DOHH2 (cell line): ENCODE data around the gene SIK3.
A peak's percentile ranks its signal among the peaks of the same experiment; 100 is the strongest.

Source experiments
- H3F3A ChIP-seq: fragments of 200-600 bp; sonication (generic), shearing (Covaris generic); 2 replicates; pipeline ENCODE4 v1.6.0; 2016; ENCODE audit warnings: antibody characterized with exemption, mild to moderate bottlenecking; ENCODE audit not compliant: control insufficient read depth, insufficient read depth
- H3K27ac ChIP-seq: fragments of 200-600 bp; sonication (generic); 2 replicates; pipeline ENCODE4 v1.5.1; 2014; ENCODE audit warnings: low read depth, mild to moderate bottlenecking, low read length, moderate library complexity
- H3K27me3 ChIP-seq: fragments of 200-600 bp; sonication (generic); 2 replicates; pipeline ENCODE4 v1.6.1; 2014; ENCODE audit warnings: mild to moderate bottlenecking, low read length, mixed read lengths; ENCODE audit not compliant: control insufficient read depth
- H3K36me3 ChIP-seq: fragments of 200-600 bp; sonication (generic); 2 replicates; pipeline ENCODE4 v1.6.1; 2014; ENCODE audit warnings: mild to moderate bottlenecking, low read length, moderate library complexity, mixed read lengths; ENCODE audit not compliant: control insufficient read depth
- H3K4me1 ChIP-seq: fragments of 200-600 bp; sonication (generic); 2 replicates; pipeline ENCODE4 v1.6.1; 2014; ENCODE audit warnings: mild to moderate bottlenecking, low read length, mixed read lengths; ENCODE audit not compliant: control insufficient read depth
- H3K4me2 ChIP-seq: fragments of 200-600 bp; sonication (generic); 2 replicates; pipeline ENCODE4 v1.6.0; 2014; ENCODE audit warnings: mild to moderate bottlenecking, low read length, moderate library complexity
- H3K4me3 ChIP-seq: fragments of 200-600 bp; sonication (generic); 2 replicates; pipeline ENCODE4 v1.5.1; 2014; ENCODE audit warnings: mild to moderate bottlenecking, low read length, mixed read lengths
- H3K79me2 ChIP-seq: fragments of 200-600 bp; sonication (generic); 2 replicates; pipeline ENCODE4 v1.6.1; 2014; ENCODE audit warnings: mild to moderate bottlenecking, low read length, mixed read lengths; ENCODE audit not compliant: control insufficient read depth
- H3K9me2 ChIP-seq: fragments of 200-600 bp; sonication (generic); replicated peaks from 2 replicates; pipeline ENCODE4 v1.6.1; 2014; ENCODE audit warnings: mild to moderate bottlenecking, low read length, mixed read lengths; ENCODE audit not compliant: control insufficient read depth
- H3K9me3 ChIP-seq: fragments of 200-600 bp; sonication (generic); 2 replicates; pipeline ENCODE4 v1.6.1; 2014; ENCODE audit warnings: antibody characterized with exemption, low read length, mixed read lengths; ENCODE audit not compliant: control insufficient read depth, insufficient read depth
- H4K20me1 ChIP-seq: fragments of 200-600 bp; sonication (generic); 2 replicates; pipeline ENCODE4 v1.6.0; 2014; ENCODE audit warnings: low read depth, mild to moderate bottlenecking, antibody characterized with exemption, low read length, moderate library complexity; ENCODE audit not compliant: control insufficient read depth, insufficient read depth
- EZH2phosphoT487 ChIP-seq: fragments of 200-600 bp; sonication (generic); IDR thresholded peaks from 2 replicates; pipeline ENCODE4 v1.6.1; 2017; ENCODE audit warnings: borderline replicate concordance, mild to moderate bottlenecking, antibody characterized with exemption, low read length, moderate library complexity, mixed read lengths
- TF ChIP-seq, protein P1 (sequence below): fragments of 200-600 bp; sonication (generic); IDR thresholded peaks from one replicate; pipeline ENCODE4 v1.5.1; 2014; ENCODE audit warnings: antibody characterized with exemption, mild to moderate bottlenecking, low read depth, low read length; ENCODE audit not compliant: poor library complexity, severe bottlenecking

The SIK3 gene

DNA sequence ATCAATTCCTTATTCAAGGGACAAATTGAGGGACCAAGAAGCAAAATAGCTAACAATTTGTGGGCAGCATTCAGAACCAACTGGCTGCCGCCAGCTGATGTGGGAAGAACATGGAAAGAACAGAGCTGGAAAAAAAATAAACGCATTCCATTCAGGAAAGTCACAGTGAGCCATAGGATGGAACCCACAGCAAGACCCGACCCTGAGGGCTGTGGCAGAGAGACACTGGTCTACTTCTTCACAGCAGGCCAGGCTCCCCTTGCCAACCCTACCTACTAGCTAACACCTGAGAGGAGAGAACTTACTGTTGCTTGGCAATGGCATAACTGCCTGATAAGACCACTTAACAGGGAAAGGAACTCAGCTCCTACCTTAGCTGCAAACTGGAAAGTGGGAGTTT is 137.3 kb downstream of the SIK3 start:
- H3F3A ChIP-seq, result no peaks in the 10 kb centered on the region
- peaks cover 8% of the 10 kb centered on the region for H3K4me1 ChIP-seq
- TF ChIP-seq, protein P1, sequence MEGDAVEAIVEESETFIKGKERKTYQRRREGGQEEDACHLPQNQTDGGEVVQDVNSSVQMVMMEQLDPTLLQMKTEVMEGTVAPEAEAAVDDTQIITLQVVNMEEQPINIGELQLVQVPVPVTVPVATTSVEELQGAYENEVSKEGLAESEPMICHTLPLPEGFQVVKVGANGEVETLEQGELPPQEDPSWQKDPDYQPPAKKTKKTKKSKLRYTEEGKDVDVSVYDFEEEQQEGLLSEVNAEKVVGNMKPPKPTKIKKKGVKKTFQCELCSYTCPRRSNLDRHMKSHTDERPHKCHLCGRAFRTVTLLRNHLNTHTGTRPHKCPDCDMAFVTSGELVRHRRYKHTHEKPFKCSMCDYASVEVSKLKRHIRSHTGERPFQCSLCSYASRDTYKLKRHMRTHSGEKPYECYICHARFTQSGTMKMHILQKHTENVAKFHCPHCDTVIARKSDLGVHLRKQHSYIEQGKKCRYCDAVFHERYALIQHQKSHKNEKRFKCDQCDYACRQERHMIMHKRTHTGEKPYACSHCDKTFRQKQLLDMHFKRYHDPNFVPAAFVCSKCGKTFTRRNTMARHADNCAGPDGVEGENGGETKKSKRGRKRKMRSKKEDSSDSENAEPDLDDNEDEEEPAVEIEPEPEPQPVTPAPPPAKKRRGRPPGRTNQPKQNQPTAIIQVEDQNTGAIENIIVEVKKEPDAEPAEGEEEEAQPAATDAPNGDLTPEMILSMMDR, result no peak
- no peak for TF ChIP-seq EZH2phosphoT487
- H3K79me2 ChIP-seq, result peaks cover 37% of the 10 kb centered on the region
- H3K4me2 ChIP-seq, result no peak overlapping the region
- H3K27me3 ChIP-seq, result no peaks in the 10 kb centered on the region
- H3K9me3 ChIP-seq, result no peaks in the 10 kb centered on the region
- no peak overlapping the region for H3K27ac ChIP-seq
- no peak overlapping the region for H3K4me3 ChIP-seq
- H3K36me3 ChIP-seq, result peaks cover 6% of the 10 kb centered on the region
- no peaks in the 10 kb centered on the region for H3K9me2 ChIP-seq
- no peaks in the 10 kb centered on the region; the same call in 1 of the 2 replicates for H4K20me1 ChIP-seq

DNA sequence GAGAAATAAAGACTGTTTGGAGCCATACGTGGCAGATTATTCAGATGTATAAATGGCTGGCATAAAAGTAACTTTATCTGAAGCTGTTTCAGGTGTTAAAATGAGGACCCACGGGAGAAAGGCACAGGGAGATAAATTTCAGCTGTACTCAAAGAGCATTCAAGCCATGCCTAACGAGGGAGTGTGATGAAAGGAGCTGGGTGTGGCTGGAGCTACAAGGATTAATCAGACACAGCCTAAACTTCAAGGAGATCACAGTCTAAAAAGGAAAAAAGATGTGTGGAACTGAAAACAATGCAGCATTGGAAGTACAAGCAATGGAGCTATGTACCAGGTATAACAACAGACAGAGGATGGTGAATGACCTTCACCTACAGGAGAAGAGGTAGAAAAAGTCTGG is 140.0 kb downstream of the SIK3 start:
- H3K36me3 ChIP-seq, result peaks cover 26% of the 10 kb centered on the region
- no peaks in the 10 kb centered on the region for H3F3A ChIP-seq
- H3K9me2 ChIP-seq, result no peaks in the 10 kb centered on the region
- H3K27ac ChIP-seq, result no peak overlapping the region
- H3K4me3 ChIP-seq, result no peak overlapping the region
- no peak overlapping the region for H3K4me2 ChIP-seq
- peaks cover 27% of the 10 kb centered on the region for H3K79me2 ChIP-seq
- H4K20me1 ChIP-seq, result no peaks in the 10 kb centered on the region; the same call in 1 of the 2 replicates
- no peaks in the 10 kb centered on the region for H3K27me3 ChIP-seq
- no peak for TF ChIP-seq EZH2phosphoT487
- TF ChIP-seq, protein P1, result no peak
- peaks cover 30% of the 10 kb centered on the region for H3K4me1 ChIP-seq
- H3K9me3 ChIP-seq, result no peaks in the 10 kb centered on the region

GRCh38 chr11:116955949-116956348 is 142.3 kb downstream of the SIK3 start:
- TF ChIP-seq, protein P1, result no peak
- TF ChIP-seq EZH2phosphoT487, result no peak
- Histone ChIP-seq H3K9me2 (no peaks in the 10 kb centered on the region), H3F3A (no peaks in the 10 kb centered on the region), H3K4me2 (peak overlapping the region; percentile 57), H3K36me3 (peaks cover 30% of the 10 kb centered on the region), H3K9me3 (no peaks in the 10 kb centered on the region), H3K4me3 (peak overlapping the region; percentile 26), H4K20me1 (no peaks in the 10 kb centered on the region), H3K4me1 (peaks cover 30% of the 10 kb centered on the region), H3K27ac (peak overlapping the region; percentile 44; the same call in 1 of the 2 replicates), H3K27me3 (no peaks in the 10 kb centered on the region), H3K79me2 (peaks cover 15% of the 10 kb centered on the region)
